HS-5 (cell line): ENCODE measurements around the gene AMN1.

Source experiments
- DNase-seq: peaks from one replicate; pipeline ENCODE4 v3.0.0-alpha.2; 2012; ENCODE audit warnings: low read depth

AMN1 gene

DNA sequence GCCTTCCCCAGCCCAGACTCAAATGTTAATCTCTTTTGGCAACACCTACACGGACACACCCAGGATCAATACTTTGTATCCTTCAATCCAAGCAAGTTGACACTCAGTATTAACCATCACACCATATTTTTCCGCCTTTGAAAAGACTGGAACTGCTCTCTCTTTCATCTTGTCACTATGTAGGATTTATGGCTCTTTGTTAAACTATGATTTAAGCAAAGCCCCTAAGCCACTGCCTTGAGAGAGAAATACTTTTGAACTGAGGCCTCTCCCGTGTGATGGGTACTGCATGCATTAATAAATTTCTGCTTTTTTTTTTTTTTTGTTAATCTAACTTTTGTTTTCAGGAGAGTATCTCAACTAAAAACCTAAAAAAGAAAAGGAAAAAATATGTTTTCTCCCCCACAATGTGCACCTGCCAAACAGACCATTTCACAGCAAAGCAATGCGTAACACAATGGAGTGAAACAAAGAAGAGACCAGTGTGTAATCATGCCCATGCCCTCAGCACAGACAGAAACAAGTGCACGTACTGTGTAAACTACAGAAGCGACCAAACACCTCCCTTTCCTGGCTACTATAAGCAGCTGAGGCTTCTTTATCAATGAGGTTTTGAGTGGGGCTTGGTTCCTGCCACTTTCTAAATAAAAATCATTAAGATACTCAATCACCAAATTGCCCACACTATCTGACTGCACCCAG, 97.6 kb downstream of the AMN1 start:
- DNase-seq = no peak

DNA sequence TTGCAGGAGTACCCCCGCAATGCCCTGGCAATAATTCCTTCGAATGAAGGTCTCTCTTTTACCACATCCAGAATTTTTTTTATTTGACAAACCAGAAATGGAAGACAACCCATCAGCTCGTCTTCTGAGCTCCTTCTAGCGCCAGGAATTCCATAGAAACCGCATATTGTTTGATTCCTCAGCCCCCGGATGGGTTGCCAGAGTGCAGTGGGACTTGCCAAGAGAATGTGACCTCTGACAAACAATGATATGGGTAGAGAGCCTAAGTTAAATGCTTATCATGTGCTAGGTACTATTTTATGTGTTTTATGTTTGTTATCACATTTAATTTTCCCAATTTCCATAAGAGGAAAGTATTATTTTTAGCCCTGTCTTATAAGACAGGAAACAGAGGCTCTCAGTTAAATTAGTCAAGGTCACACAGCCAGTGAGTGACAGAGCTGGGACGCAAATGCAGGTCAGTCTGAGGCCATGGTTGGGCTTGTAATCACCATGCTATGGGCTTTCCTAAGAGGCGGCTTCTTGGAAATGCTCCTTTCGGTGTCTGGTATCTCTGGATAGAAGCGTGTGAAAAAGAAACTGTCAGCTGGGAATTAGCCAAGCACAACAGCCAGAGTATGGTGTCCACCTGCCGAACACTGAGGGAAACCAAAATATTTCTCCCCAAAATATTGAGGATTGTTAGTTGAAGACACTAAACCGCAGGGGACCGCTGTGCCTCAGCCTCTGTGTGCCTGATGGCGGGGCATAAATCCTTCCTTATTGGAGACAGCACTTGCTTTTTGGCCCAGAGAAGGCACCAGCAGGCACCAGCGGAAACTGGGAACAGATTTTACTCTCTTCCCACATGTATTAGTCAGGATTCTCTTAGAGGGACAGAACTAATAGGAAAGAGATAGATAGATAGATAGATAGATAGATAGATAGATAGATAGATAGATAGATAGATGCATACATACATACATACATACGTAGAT, 98.8 kb downstream of the AMN1 start:
- DNase-seq = no peak

DNA sequence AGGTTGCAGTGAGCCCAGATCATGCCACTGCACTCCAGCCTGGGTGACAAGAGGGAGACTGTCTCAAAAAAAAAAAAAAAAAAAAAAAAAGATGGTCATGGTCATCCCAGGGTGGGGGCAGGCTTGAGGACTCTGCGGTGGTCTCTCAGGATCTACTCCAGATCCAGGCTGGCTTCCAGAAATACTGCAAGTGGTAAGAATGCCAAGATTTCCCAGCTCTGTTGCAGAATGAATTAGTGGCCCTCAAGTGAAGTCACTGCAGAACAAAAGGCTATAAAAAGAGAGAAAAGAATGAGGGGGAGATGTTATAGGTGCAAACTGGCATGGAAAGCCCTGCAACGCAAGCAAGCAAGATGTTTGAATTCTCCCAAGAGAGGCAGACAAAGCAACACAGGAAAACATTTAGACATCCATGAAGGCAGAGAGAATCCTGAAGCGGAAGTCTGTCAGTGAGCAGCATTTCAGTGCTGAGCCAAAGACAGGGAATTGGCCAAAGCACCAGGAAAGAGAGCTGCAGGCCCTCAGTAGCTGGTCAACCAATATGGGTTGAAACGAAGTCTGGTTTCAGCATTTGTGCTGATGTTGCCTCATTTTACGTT, 101.3 kb downstream of the AMN1 start:
- no peak for DNase-seq

DNA sequence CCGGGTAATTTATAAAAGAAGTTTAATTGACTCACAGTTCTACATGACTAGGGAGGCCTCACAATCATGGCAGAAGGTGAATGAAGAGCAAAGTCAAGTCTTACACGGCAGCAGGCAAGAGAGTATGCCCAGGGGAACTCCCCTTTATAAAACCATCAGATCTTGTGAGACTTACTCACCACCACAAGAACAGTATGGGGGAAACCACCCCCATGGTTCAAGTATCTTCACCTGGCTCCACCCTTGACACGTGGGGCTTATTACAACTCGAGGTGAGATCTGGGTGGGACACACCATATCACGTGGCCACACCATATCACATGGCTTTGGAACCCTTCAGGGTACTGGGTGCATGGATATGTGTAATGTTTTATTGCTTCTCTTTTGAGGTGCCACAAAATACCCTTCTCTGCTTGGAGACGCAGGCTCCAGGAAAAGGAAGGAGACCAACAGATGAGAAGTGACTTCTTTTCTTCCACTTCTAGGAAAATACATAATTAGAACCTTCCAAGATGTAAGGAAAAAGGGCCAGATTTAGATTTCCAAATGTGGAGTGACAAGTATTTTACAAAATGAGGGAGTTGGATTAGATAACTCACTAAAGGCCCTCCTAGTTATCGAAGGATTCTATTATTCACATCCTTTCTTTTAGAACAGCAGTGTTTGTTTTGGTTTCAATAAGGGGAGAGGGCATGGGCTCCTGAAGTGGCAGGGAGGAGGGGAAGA, 102.4 kb downstream of the AMN1 start:
- DNase-seq = no peak

DNA sequence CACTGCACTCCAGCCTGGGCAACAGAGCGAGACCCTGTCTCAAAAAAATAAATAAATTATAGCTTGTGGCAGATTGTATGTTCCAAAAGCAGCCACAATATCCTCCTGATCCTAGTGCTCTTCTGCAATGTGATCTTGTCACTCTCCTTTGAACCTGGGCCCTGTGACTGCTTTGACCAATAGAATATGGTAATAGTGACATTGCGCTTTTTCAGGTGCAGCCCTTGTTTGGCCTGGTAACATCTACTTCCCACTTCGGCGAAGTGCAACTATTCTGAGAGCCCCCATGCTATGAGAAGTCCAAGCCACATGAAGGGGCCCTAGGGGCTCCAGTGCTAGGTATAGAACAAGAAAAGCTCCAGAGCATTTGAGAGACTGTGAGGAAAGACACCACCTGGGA, 106.8 kb downstream of the AMN1 start:
- DNase-seq = no peak
